Neural cell (in vitro differentiated cells): ENCODE data around the gene CCDC74A. TPM values are rescaled to one million over a fixed set of nuclear protein-coding genes. Genes with fewer than 3 reads are reported as not detected.
"Not testable (repeated sequence)": the region's sequence is repeated elsewhere in the genome, so short reads cannot be mapped to it uniquely, and the experiment has no call there.

Experiments
- H2AFZ ChIP-seq: fragments of 200-600, 300-800 bp; sonication (generic), shearing (Covaris generic); 2 replicates; pipeline ENCODE4 v1.6.0; 2014; ENCODE audit warnings: low read depth, mild to moderate bottlenecking, antibody characterized with exemption, low read length, moderate library complexity
- H3F3A ChIP-seq: fragments of 200-600 bp; shearing (Covaris generic); 2 replicates; pipeline ENCODE4 v1.6.1; 2016; ENCODE audit warnings: mild to moderate bottlenecking, moderate library complexity, mixed read lengths, antibody characterized with exemption, low read length; ENCODE audit not compliant: insufficient read depth, poor library complexity, severe bottlenecking
- H3K27ac ChIP-seq: fragments of 200-600, 300-800 bp; sonication (generic), shearing (Covaris generic); 2 replicates; pipeline ENCODE4 v1.5.1; 2014; ENCODE audit warnings: mild to moderate bottlenecking, low read length, moderate library complexity
- H3K27me3 ChIP-seq: fragments of 300-800, 200-600 bp; sonication (generic), shearing (Covaris generic); 2 replicates; pipeline ENCODE4 v1.6.0; 2014; ENCODE audit warnings: mild to moderate bottlenecking, low read depth, low read length, moderate library complexity; ENCODE audit not compliant: insufficient read depth
- H3K36me3 ChIP-seq: fragments of 300-800, 200-600 bp; sonication (generic), shearing (Covaris generic); 2 replicates; pipeline ENCODE4 v1.5.1; 2014; ENCODE audit warnings: mild to moderate bottlenecking, antibody characterized with exemption, low read length, moderate library complexity; ENCODE audit not compliant: insufficient read depth
- H3K4me2 ChIP-seq: fragments of 300-800, 200-600 bp; sonication (generic), shearing (Covaris generic); 2 replicates; pipeline ENCODE4 v1.6.0; 2014; ENCODE audit warnings: mild to moderate bottlenecking, low read length
- H3K4me3 ChIP-seq: fragments of 300-800, 200-600 bp; sonication (generic), shearing (Covaris generic); 2 replicates; pipeline ENCODE4 v1.5.1; 2014; ENCODE audit warnings: mild to moderate bottlenecking, low read length, moderate library complexity
- H3K79me2 ChIP-seq: fragments of 200-600 bp; shearing (Covaris generic); replicated peaks from 2 replicates; pipeline ENCODE4 v1.6.0; 2014; ENCODE audit warnings: mild to moderate bottlenecking, low read length, moderate library complexity; ENCODE audit not compliant: insufficient read depth
- H3K9ac ChIP-seq: fragments of 300-800, 200-600 bp; sonication (generic), shearing (Covaris generic); 2 replicates; pipeline ENCODE4 v1.6.1; 2016; ENCODE audit warnings: mild to moderate bottlenecking, low read length, mixed read lengths
- H3K9me2 ChIP-seq: fragments of 200-600 bp; shearing (Covaris generic); 2 replicates; pipeline ENCODE4 v1.6.1; 2016; ENCODE audit warnings: mild to moderate bottlenecking, low read length, mixed read lengths; ENCODE audit not compliant: insufficient read depth
- H3K9me3 ChIP-seq: fragments of 200-600, 300-800 bp; sonication (generic), shearing (Covaris generic); 2 replicates; pipeline ENCODE4 v1.6.1; 2016; ENCODE audit warnings: mild to moderate bottlenecking, mixed run types, low read length, moderate library complexity, mixed read lengths
- H4K20me1 ChIP-seq: fragments of 200-600 bp; shearing (Covaris generic); 2 replicates; pipeline ENCODE4 v1.6.1; 2016; ENCODE audit warnings: mild to moderate bottlenecking, mixed run types; ENCODE audit not compliant: insufficient read depth
- polyA plus RNA-seq: library from polyadenylated mRNA; depleted of rRNA; stranded (reverse); fragments of >200 nt; gene quantifications from 2 replicates; pipeline ENCODE4 v1.2.3, GENCODE V29; 2014

The CCDC74A gene
- polyA plus RNA-seq, 1 donor from 2014 or later: 38.2 TPM

- not testable (repeated sequence) for H3K9me3 ChIP-seq, H2AFZ ChIP-seq, H3K36me3 ChIP-seq, H3K4me3 ChIP-seq, H3K27me3 ChIP-seq, H3K79me2 ChIP-seq, H4K20me1 ChIP-seq, H3K9me2 ChIP-seq, H3K4me2 ChIP-seq, H3F3A ChIP-seq, H3K9ac ChIP-seq, H3K27ac ChIP-seq
Measured at GRCh38 chr2:131529864-131530445, 2.3 kb downstream of the CCDC74A start.

- not testable (repeated sequence) for H3K27ac ChIP-seq, H3K9ac ChIP-seq, H3K9me3 ChIP-seq
Measured at GRCh38 chr2:131530626-131531344, 3.1 kb downstream of the CCDC74A start.

GRCh38 chr2:131531547-131532185 is 4.0 kb downstream of the CCDC74A start:
- not testable (repeated sequence) for H3K79me2 ChIP-seq, H3K27me3 ChIP-seq, H3K9me3 ChIP-seq, H3K9me2 ChIP-seq, H3K9ac ChIP-seq, H3K36me3 ChIP-seq, H2AFZ ChIP-seq, H3K4me3 ChIP-seq, H3K27ac ChIP-seq, H3F3A ChIP-seq, H4K20me1 ChIP-seq, H3K4me2 ChIP-seq

More at GRCh38 chr2:131530626-131531344, 3.1 kb downstream of the CCDC74A start:
- not testable (repeated sequence) for H3K4me2 ChIP-seq, H4K20me1 ChIP-seq, H2AFZ ChIP-seq, H3K36me3 ChIP-seq, H3F3A ChIP-seq, H3K4me3 ChIP-seq, H3K9me2 ChIP-seq, H3K27me3 ChIP-seq, H3K79me2 ChIP-seq

- not testable (repeated sequence) for H3K27me3 ChIP-seq, H3K9me2 ChIP-seq, H2AFZ ChIP-seq, H3K4me3 ChIP-seq, H3K4me2 ChIP-seq, H3K79me2 ChIP-seq, H3K27ac ChIP-seq, H3F3A ChIP-seq, H3K9me3 ChIP-seq, H3K9ac ChIP-seq, H3K36me3 ChIP-seq, H4K20me1 ChIP-seq
Measured at GRCh38 chr2:131532723-131533608, 5.3 kb downstream of the CCDC74A start.

GRCh38 chr2:131533609-131534316 is 6.1 kb downstream of the CCDC74A start:
- not testable (repeated sequence) for H4K20me1 ChIP-seq, H3K4me3 ChIP-seq, H3K27ac ChIP-seq, H3K4me2 ChIP-seq, H3K9me3 ChIP-seq, H3K79me2 ChIP-seq, H3F3A ChIP-seq, H3K27me3 ChIP-seq, H2AFZ ChIP-seq, H3K36me3 ChIP-seq, H3K9ac ChIP-seq, H3K9me2 ChIP-seq

- not testable (repeated sequence) for H3K79me2 ChIP-seq
Measured at GRCh38 chr2:131534317-131534672, 6.6 kb downstream of the CCDC74A start.

GRCh38 chr2:131534965-131535364 is 7.3 kb downstream of the CCDC74A start:
- not testable (repeated sequence) for H3K4me2 ChIP-seq, H3K27ac ChIP-seq, H3K4me3 ChIP-seq, H3K36me3 ChIP-seq, H2AFZ ChIP-seq, H3K27me3 ChIP-seq, H3K9ac ChIP-seq, H3K9me3 ChIP-seq, H3F3A ChIP-seq, H3K9me2 ChIP-seq, H3K79me2 ChIP-seq, H4K20me1 ChIP-seq

More at GRCh38 chr2:131534317-131534672, 6.6 kb downstream of the CCDC74A start:
- not testable (repeated sequence) for H4K20me1 ChIP-seq, H3K36me3 ChIP-seq, H3K27me3 ChIP-seq, H3K9ac ChIP-seq, H3F3A ChIP-seq, H3K4me2 ChIP-seq, H3K4me3 ChIP-seq, H3K9me2 ChIP-seq, H3K9me3 ChIP-seq, H2AFZ ChIP-seq, H3K27ac ChIP-seq
